Stomach smooth muscle (tissue), 2 donors: Measurements from ENCODE around the gene TMEM18.
"Not testable (repeated sequence)": the region's sequence is repeated elsewhere in the genome, so short reads cannot be mapped to it uniquely, and the experiment has no call there.

Experiments used
- H3K27ac ChIP-seq: one replicate; pipeline ENCODE4 v1.7.0; 2013; ENCODE audit warnings: mild to moderate bottlenecking, low read length, inconsistent platforms
- H3K27me3 ChIP-seq, 2 donors: one replicate each; pipeline ENCODE4 v1.7.0; 2013; ENCODE audit warnings: low read length in 2 of 2; ENCODE audit not compliant: insufficient read depth in 2 of 2, control insufficient read depth in 1 of 2
- H3K36me3 ChIP-seq, 2 donors: one replicate each; pipeline ENCODE4 v1.7.0; 2013; ENCODE audit warnings: low read length in 2 of 2; ENCODE audit not compliant: control insufficient read depth in 2 of 2, insufficient read depth in 2 of 2
- H3K4me1 ChIP-seq: one replicate; pipeline ENCODE4 v1.7.0; 2013; ENCODE audit warnings: low read length; ENCODE audit not compliant: control insufficient read depth, insufficient read depth
- H3K4me3 ChIP-seq, 2 donors: one replicate each; pipeline ENCODE4 v1.7.0; 2013; ENCODE audit warnings: low read length in 2 of 2
- H3K9ac ChIP-seq, 2 donors: one replicate each; pipeline ENCODE4 v1.7.0; 2013; ENCODE audit warnings: low read length in 2 of 2, mild to moderate bottlenecking in 1 of 2
- H3K9me3 ChIP-seq, 2 donors: one replicate each; pipeline ENCODE4 v1.7.0; 2013; ENCODE audit warnings: low read length in 2 of 2; ENCODE audit not compliant: control insufficient read depth in 2 of 2
- donor health status: healthy.
- donor health status: Pancreatic carcinoma.

Gene TMEM18

DNA sequence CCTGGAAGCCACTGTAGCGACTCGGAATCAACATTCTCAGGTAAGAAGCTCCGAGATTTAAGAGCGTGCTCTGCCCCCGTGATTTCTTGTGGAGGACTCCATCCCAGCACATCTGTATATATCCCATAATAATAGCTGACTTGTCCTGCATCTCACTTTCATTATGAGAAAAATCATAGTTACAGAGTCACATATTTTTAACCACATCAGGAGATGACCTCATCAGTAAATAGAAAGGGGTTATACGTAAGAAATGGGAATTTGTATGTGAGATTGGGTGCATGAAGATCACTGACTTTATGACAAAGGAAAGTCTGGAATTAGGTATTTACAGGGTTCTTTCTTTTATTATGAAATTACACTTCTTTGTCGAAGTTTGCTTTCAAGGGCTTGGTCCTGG is 16.4 kb upstream of the TMEM18 start:
- no peak overlapping the region for H3K9ac ChIP-seq
- H3K4me1 ChIP-seq = no peaks in the 10 kb centered on the region
- no peaks in the 10 kb centered on the region for H3K9me3 ChIP-seq
- H3K36me3 ChIP-seq = no peaks in the 10 kb centered on the region
- no peak overlapping the region for H3K4me3 ChIP-seq
- H3K27ac ChIP-seq = no peak overlapping the region
- peaks cover 0 to 2% of the 10 kb centered on the region in 2 donors for H3K27me3 ChIP-seq

- Histone ChIP-seq H3K36me3 (no peaks in the 10 kb centered on the region), H3K4me1 (no peaks in the 10 kb centered on the region), H3K27ac (no peak overlapping the region), H3K4me3 (no peak overlapping the region), H3K9me3 (no peaks in the 10 kb centered on the region), H3K27me3 (peaks cover 0 to 2% of the 10 kb centered on the region in 2 donors), H3K9ac (no peak overlapping the region)
Measured at GRCh38 chr2:692767-693166, 15.6 kb upstream of the TMEM18 start.

- H3K36me3 ChIP-seq = no peaks in the 10 kb centered on the region
- H3K9me3 ChIP-seq = no peaks in the 10 kb centered on the region
- H3K4me1 ChIP-seq = no peaks in the 10 kb centered on the region
- peaks cover 0 to 2% of the 10 kb centered on the region in 2 donors for H3K27me3 ChIP-seq
- H3K27ac ChIP-seq = no peak overlapping the region
- H3K4me3 ChIP-seq = no peak overlapping the region
- H3K9ac ChIP-seq = no peak overlapping the region
Measured at GRCh38 chr2:691821-692761, 14.9 kb upstream of the TMEM18 start.

- Histone ChIP-seq H3K4me3 (no peak overlapping the region), H3K27ac (no peak overlapping the region), H3K9ac (no peak overlapping the region), H3K27me3 (peaks cover 0 to 2% of the 10 kb centered on the region in 2 donors), H3K9me3 (no peaks in the 10 kb centered on the region), H3K36me3 (no peaks in the 10 kb centered on the region), H3K4me1 (no peaks in the 10 kb centered on the region)
Measured at GRCh38 chr2:690799-691198, 13.6 kb upstream of the TMEM18 start.

DNA sequence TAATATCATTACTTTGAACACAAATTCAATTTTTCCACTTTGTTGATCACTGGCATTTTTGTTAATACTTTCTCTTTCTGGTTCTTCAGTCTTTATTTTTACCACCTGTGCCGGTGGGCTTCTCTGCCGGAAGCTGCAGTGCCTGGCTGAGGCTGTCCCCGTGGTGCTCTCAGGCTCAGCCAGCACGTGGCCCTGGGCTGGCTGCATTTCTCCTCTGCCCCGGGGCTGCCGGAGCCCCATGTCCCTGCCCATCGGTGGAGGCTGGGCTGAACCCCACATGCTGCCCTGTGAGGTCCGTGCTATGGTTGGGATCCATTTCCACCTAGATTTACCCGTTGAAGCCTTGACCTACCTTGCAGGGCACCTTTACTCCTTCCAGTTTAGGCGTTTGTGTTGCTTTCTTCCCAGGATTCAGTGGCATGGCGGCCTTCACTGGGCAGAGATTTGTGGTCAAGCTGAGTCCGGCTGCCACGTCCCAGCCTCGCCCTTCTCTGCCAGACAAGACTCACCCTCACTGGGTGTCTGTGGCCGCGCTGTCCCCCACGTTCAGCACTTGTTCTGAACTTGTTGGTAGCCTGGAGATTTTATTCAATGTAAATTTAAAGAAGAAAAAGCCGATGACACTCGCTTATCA is 12.8 kb upstream of the TMEM18 start:
- Histone ChIP-seq H3K9me3 (no peaks in the 10 kb centered on the region), H3K27ac (no peak overlapping the region), H3K4me3 (no peak overlapping the region), H3K36me3 (no peaks in the 10 kb centered on the region), H3K4me1 (no peaks in the 10 kb centered on the region), H3K9ac (no peak overlapping the region), H3K27me3 (peaks cover 0 to 2% of the 10 kb centered on the region in 2 donors)

DNA sequence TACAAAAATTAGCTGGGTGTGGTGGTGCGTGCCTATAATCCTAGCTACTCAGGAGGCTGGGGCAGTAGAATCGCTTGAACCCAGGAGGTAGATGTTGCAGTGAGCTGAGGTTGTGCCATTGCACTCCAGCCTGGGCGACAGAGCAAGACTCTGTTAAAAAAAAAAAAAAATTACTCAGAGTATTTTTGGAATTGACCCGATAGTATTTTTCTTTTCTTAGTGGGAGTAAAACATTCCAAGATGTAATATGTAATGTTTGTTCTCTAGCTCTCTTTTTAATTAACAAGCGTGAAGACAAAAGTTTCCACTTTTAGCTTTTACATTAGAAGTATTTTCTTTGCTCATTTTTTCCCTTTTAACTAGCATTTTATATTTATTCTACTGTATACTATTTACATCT is 12.0 kb upstream of the TMEM18 start:
- no peaks in the 10 kb centered on the region for H3K4me1 ChIP-seq
- H3K27ac ChIP-seq = no peak overlapping the region
- no peaks in the 10 kb centered on the region for H3K9me3 ChIP-seq
- no peak overlapping the region for H3K4me3 ChIP-seq
- H3K27me3 ChIP-seq = peaks cover 0 to 2% of the 10 kb centered on the region in 2 donors
- no peak overlapping the region for H3K9ac ChIP-seq
- no peaks in the 10 kb centered on the region for H3K36me3 ChIP-seq

DNA sequence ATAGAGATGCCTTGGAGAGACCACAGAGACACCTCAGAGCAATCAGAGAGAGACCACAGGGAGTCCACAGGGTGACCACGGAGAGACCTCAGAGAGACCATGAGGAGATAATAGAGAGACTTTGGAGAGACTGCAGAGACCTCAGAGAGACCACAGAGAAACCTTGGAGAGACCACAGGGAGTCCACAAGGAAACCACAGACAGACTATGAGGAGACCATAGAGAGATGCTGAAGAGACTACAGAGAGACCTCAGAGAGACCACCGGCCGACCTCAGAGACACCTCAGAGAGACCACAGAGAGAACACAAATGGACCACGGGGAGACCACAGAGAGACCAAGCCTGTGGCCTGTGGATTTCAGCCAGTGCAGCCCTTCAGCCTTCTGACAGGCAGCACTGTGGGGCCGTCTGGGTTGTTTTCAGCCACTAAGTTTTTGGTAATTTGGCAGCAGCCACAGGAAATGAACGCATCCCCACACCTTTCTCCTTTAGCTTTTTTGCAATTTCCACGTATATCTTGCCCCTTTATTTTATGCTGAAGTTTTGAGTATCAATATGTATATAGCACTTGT is 11.4 kb upstream of the TMEM18 start:
- Histone ChIP-seq H3K4me1 (no peaks in the 10 kb centered on the region), H3K27me3 (peaks cover 0 to 2% of the 10 kb centered on the region in 2 donors), H3K27ac (no peak overlapping the region), H3K9ac (no peak overlapping the region), H3K9me3 (no peaks in the 10 kb centered on the region), H3K4me3 (no peak overlapping the region), H3K36me3 (no peaks in the 10 kb centered on the region)

DNA sequence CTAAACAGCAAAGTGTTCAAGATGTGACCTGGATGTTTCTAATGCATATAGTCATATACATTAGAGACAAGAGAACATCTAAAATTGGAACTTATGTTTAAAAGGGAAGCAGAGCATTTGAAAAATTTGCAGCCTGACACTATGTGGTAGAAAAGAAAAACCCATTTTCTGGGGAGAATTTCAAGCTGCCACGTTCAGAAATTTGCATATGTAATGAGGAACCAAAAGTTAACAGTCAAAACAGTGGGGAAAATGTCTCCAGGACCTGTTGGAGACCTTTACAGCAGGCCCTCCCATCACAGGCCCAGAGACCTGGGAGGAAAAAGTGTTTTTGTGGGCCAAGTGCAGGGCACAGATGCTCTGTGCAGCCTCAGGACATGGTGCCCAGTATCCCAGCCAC is 8.2 kb upstream of the TMEM18 start:
- H3K27me3 ChIP-seq = peaks cover 0 to 2% of the 10 kb centered on the region in 2 donors
- H3K4me1 ChIP-seq = no peaks in the 10 kb centered on the region
- H3K36me3 ChIP-seq = no peaks in the 10 kb centered on the region
- no peaks in the 10 kb centered on the region for H3K9me3 ChIP-seq
- H3K4me3 ChIP-seq = no peak overlapping the region
- no peak overlapping the region for H3K9ac ChIP-seq
- H3K27ac ChIP-seq = no peak overlapping the region

- not testable (repeated sequence) for H3K4me3 ChIP-seq, H3K9me3 ChIP-seq
Measured at GRCh38 chr2:684913-685312, 7.7 kb upstream of the TMEM18 start.

DNA sequence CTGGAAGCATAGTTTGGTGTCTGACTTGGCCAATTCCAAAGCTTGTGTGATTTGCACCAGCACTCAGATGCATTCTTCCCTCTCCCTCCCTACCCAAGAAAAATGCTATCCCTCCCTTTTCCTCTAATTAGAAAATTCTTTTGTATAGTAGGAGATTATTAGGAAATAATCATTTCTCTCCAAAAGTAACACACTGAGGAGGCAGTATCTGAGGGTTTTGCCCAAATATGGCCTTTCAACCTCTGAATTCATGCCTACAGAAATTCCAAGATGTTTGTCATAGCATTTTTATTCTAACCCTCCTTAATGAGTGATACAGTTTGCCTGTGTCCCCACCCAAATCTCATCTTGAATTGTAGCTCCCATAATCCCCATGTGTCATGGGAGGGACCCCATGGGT is 5.0 kb upstream of the TMEM18 start:
- Histone ChIP-seq H3K4me1 (no peaks in the 10 kb centered on the region), H3K9ac (no peak overlapping the region), H3K36me3 (no peaks in the 10 kb centered on the region), H3K27me3 (no peaks in the 10 kb centered on the region), H3K9me3 (no peaks in the 10 kb centered on the region), H3K27ac (no peak overlapping the region), H3K4me3 (no peak overlapping the region)

More at GRCh38 chr2:684913-685312, 7.7 kb upstream of the TMEM18 start:
- H3K4me1 ChIP-seq, H3K27me3 ChIP-seq, H3K9ac ChIP-seq, H3K36me3 ChIP-seq, H3K27ac ChIP-seq: not testable (repeated sequence)
